GM21717 (cell line): Measurements from ENCODE around the gene PIAS1.

Experiments used
- ATAC-seq: cut with Tn5 transposase; IDR thresholded peaks from one replicate; pipeline ENCODE4 v1.9.1; 2021; ENCODE audit warnings: mild to moderate bottlenecking, moderate library complexity; ENCODE audit not compliant: unreplicated experiment

The PIAS1 gene

GRCh38 chr15:68175526-68175925 lies 121.4 kb downstream of the PIAS1 start:
- ATAC-seq = no peak

- ATAC-seq = no peak
Observed at GRCh38 chr15:68176601-68177000, 122.5 kb downstream of the PIAS1 start.

GRCh38 chr15:68177742-68178141 lies 123.6 kb downstream of the PIAS1 start:
- ATAC-seq = no peak

GRCh38 chr15:68183616-68184315 lies 129.7 kb downstream of the PIAS1 start:
- ATAC-seq = no peak

- no peak for ATAC-seq
Observed at GRCh38 chr15:68184616-68185480, 130.7 kb downstream of the PIAS1 start.

GRCh38 chr15:68186671-68187397 lies 132.7 kb downstream of the PIAS1 start:
- ATAC-seq = no peak

- ATAC-seq = no peak
Observed at GRCh38 chr15:68187559-68187958, 133.4 kb downstream of the PIAS1 start.

GRCh38 chr15:68188647-68189046 lies 134.5 kb downstream of the PIAS1 start:
- ATAC-seq = no peak

- ATAC-seq = no peak
Observed at GRCh38 chr15:68190048-68190447, 135.9 kb downstream of the PIAS1 start.

GRCh38 chr15:68191555-68191954 lies 137.4 kb downstream of the PIAS1 start:
- ATAC-seq = no peak

- ATAC-seq = no peak
Observed at GRCh38 chr15:68192117-68192516, 138.0 kb downstream of the PIAS1 start.

GRCh38 chr15:68192804-68193486 lies 138.8 kb downstream of the PIAS1 start:
- no peak for ATAC-seq

GRCh38 chr15:68195336-68196112 lies 141.4 kb downstream of the PIAS1 start:
- no peak for ATAC-seq

- ATAC-seq = no peak
Observed at GRCh38 chr15:68196445-68197169, 142.5 kb downstream of the PIAS1 start.

GRCh38 chr15:68197170-68197492 lies 143.0 kb downstream of the PIAS1 start:
- ATAC-seq = no peak

GRCh38 chr15:68197661-68198437 lies 143.7 kb downstream of the PIAS1 start:
- ATAC-seq = no peak

- ATAC-seq = no peak
Observed at GRCh38 chr15:68199340-68199739, 145.2 kb downstream of the PIAS1 start.

GRCh38 chr15:68200016-68200861 lies 146.1 kb downstream of the PIAS1 start:
- ATAC-seq = no peak
